Measurements from ENCODE around the gene MICAL2.

DNA sequence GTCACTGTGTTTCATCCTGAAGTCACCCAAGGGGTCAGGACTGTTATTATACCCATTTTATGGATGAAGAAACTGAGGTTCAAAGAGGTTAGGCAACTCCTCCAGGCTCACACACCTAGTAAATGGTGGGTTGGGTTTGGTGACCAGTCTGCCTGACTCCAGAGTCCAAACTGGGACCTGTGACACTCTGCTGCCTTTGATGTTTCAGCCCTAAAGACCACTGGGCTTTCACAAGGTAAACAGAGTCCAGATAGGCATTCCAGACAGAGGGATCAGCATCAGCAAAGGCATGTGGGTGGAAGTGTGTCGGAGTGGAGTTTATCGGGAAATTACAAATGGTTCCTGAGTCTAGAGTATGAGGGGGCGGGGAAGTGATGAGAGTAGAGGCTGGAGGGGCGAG, 38.5 kb downstream of the MICAL2 start:
- TF ChIP-seq, protein P1, sequence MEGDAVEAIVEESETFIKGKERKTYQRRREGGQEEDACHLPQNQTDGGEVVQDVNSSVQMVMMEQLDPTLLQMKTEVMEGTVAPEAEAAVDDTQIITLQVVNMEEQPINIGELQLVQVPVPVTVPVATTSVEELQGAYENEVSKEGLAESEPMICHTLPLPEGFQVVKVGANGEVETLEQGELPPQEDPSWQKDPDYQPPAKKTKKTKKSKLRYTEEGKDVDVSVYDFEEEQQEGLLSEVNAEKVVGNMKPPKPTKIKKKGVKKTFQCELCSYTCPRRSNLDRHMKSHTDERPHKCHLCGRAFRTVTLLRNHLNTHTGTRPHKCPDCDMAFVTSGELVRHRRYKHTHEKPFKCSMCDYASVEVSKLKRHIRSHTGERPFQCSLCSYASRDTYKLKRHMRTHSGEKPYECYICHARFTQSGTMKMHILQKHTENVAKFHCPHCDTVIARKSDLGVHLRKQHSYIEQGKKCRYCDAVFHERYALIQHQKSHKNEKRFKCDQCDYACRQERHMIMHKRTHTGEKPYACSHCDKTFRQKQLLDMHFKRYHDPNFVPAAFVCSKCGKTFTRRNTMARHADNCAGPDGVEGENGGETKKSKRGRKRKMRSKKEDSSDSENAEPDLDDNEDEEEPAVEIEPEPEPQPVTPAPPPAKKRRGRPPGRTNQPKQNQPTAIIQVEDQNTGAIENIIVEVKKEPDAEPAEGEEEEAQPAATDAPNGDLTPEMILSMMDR (IDR thresholded peaks at IDR 0.05), result no peak
- no peak for TF ChIP-seq EZH2 (IDR thresholded peaks at IDR 0.05; ENCODE audit: borderline replicate concordance, insufficient read depth, low read depth, low read length, poor library complexity, severe bottlenecking)

All from B cell (primary cell).